ENCODE measurements around the gene FCGR2B. TPM values are rescaled to one million over a fixed set of nuclear protein-coding genes. Genes with fewer than 3 reads are reported as not detected.

FCGR2B gene
- polyA plus RNA-seq, 1 experiment: not detected

- TF ChIP-seq, protein P1, sequence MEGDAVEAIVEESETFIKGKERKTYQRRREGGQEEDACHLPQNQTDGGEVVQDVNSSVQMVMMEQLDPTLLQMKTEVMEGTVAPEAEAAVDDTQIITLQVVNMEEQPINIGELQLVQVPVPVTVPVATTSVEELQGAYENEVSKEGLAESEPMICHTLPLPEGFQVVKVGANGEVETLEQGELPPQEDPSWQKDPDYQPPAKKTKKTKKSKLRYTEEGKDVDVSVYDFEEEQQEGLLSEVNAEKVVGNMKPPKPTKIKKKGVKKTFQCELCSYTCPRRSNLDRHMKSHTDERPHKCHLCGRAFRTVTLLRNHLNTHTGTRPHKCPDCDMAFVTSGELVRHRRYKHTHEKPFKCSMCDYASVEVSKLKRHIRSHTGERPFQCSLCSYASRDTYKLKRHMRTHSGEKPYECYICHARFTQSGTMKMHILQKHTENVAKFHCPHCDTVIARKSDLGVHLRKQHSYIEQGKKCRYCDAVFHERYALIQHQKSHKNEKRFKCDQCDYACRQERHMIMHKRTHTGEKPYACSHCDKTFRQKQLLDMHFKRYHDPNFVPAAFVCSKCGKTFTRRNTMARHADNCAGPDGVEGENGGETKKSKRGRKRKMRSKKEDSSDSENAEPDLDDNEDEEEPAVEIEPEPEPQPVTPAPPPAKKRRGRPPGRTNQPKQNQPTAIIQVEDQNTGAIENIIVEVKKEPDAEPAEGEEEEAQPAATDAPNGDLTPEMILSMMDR (IDR thresholded peaks at IDR 0.05; ENCODE audit: low read depth, low read length): no peak
- no peaks in the 10 kb centered on the region for H3K27me3 ChIP-seq (ENCODE audit: control insufficient read depth, insufficient read depth, low read length)
- peak; percentile 70 for DNase-seq (ENCODE audit: low read depth, low spot score)
- 0 out of 2 replicates have a peak, but pooled peaks cover 4% of the 10 kb centered on the region for H3K9me3 ChIP-seq (ENCODE audit: control insufficient read depth, insufficient read depth, low read length)
- ChIA-PET POLR2A (interaction anchor here (0.6 kb wide), 1 partner anchor 22 kb away, joined by 7 read pairs; no protein-coding TSS in a partner anchor), CTCF (interaction anchor here (1.0 to 1.1 kb wide), 2 partner anchors 20 to 32 kb away, joined by 3 read pairs; no protein-coding TSS in a partner anchor)
- peak within 1 kb of the TSS; percentile 90 for H3K27ac ChIP-seq (ENCODE audit: low read depth, low read length)
- H3K4me3 ChIP-seq (ENCODE audit: low read depth, low read length): no peak within 1 kb of the TSS
Observed at GRCh38 chr1:161706482-161707347, 43.8 kb downstream of the FCGR2B start, which contains the start of gene FCRLA. Gene FCRLA, plus strand, starts transcription at chr1:161707229. Its CDS starts 36 bp downstream, at chr1:161707265.

GRCh38 chr1:161707503-161707902 is 44.6 kb downstream of the FCGR2B start:
- H3K27ac ChIP-seq (ENCODE audit: low read depth, low read length): no peak overlapping the region
- ChIA-PET CTCF (interaction anchor here (1.0 kb wide), 1 partner anchor 19 kb away, joined by 3 read pairs; no protein-coding TSS in a partner anchor), POLR2A (no interaction called here)
- H3K27me3 ChIP-seq (ENCODE audit: control insufficient read depth, insufficient read depth, low read length): no peaks in the 10 kb centered on the region
- no peak overlapping the region for H3K4me3 ChIP-seq (ENCODE audit: low read depth, low read length)
- H3K9me3 ChIP-seq (ENCODE audit: control insufficient read depth, insufficient read depth, low read length): 0 out of 2 replicates have a peak, but pooled peaks cover 4% of the 10 kb centered on the region
- DNase-seq (ENCODE audit: low read depth, low spot score): no peak
- TF ChIP-seq, protein P1 (IDR thresholded peaks at IDR 0.05; ENCODE audit: low read depth, low read length): no peak

- POLR2A ChIA-PET: no interaction called here
- CTCF ChIA-PET: no interaction called here
- no peak overlapping the region for H3K27ac ChIP-seq (ENCODE audit: low read depth, low read length)
- no peaks in the 10 kb centered on the region for H3K27me3 ChIP-seq (ENCODE audit: control insufficient read depth, insufficient read depth, low read length)
- TF ChIP-seq, protein P1 (IDR thresholded peaks at IDR 0.05; ENCODE audit: low read depth, low read length): no peak
- no peak for DNase-seq (ENCODE audit: low read depth, low spot score)
- no peak overlapping the region for H3K4me3 ChIP-seq (ENCODE audit: low read depth, low read length)
- H3K9me3 ChIP-seq (ENCODE audit: control insufficient read depth, insufficient read depth, low read length): 0 out of 2 replicates have a peak, but pooled peaks cover 4% of the 10 kb centered on the region
Observed at GRCh38 chr1:161709373-161709772, 46.4 kb downstream of the FCGR2B start.

DNA sequence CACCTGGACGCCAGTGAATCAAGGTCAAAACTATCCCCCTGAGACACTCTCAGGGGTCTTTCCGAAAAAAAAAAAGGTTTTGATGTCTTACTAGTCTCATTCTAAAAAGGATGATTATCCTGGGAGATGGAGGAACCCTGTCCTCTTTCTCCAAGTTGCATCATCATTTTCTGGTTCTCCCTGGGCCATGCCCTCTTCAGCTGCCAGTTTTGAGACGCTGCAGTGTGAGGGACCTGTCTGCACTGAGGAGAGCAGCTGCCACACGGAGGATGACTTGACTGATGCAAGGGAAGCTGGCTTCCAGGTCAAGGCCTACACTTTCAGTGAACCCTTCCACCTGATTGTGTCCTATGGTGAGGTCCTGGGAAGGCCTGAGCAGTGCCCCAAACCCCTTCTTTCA is 47.6 kb downstream of the FCGR2B start:
- Histone ChIP-seq H3K27me3 (ENCODE audit: control insufficient read depth, insufficient read depth, low read length) (no peaks in the 10 kb centered on the region), H3K4me3 (ENCODE audit: low read depth, low read length) (no peak overlapping the region), H3K9me3 (ENCODE audit: control insufficient read depth, insufficient read depth, low read length) (0 out of 2 replicates have a peak, but pooled peaks cover 4% of the 10 kb centered on the region), H3K27ac (ENCODE audit: low read depth, low read length) (no peak overlapping the region)
- POLR2A ChIA-PET: no interaction called here
- CTCF ChIA-PET: no interaction called here
- TF ChIP-seq, protein P1 (IDR thresholded peaks at IDR 0.05; ENCODE audit: low read depth, low read length): no peak
- no peak for DNase-seq (ENCODE audit: low read depth, low spot score)
